Smooth muscle cell (in vitro differentiated cells): ENCODE data around the gene TSKS. TPM values are rescaled to one million over a fixed set of nuclear protein-coding genes. Genes with fewer than 3 reads are reported as not detected.

ENCODE experiments used
- DNase-seq: peaks from one replicate; lab custom pipeline; 2025; ENCODE audit not compliant: unreplicated experiment; lab: John Stamatoyannopoulos, UW
- H2AFZ ChIP-seq: fragments of 200-600 bp; sonication (generic); 2 replicates; pipeline ENCODE4 v1.6.0; 2016; ENCODE audit warnings: antibody characterized with exemption, low read depth, mild to moderate bottlenecking
- H3F3A ChIP-seq: fragments of 200-600 bp; sonication (generic); 2 replicates; pipeline ENCODE4 v1.6.0; 2017; ENCODE audit warnings: antibody characterized with exemption, low read depth
- H3K27ac ChIP-seq: fragments of 200-600 bp; sonication (generic); 2 replicates; pipeline ENCODE4 v1.5.1; 2016; ENCODE audit warnings: low read depth, mild to moderate bottlenecking
- H3K27me3 ChIP-seq: fragments of 200-600 bp; sonication (generic); 2 replicates; pipeline ENCODE4 v1.6.1; 2016; ENCODE audit warnings: low read depth, mild to moderate bottlenecking
- H3K36me3 ChIP-seq: fragments of 200-600 bp; sonication (generic); 2 replicates; pipeline ENCODE4 v1.5.1; 2016; ENCODE audit warnings: low read depth
- H3K4me1 ChIP-seq: fragments of 200-600 bp; sonication (generic); 2 replicates; pipeline ENCODE4 v1.5.1; 2016; ENCODE audit warnings: low read depth
- H3K4me2 ChIP-seq: fragments of 200-600 bp; sonication (generic); 2 replicates; pipeline ENCODE4 v1.6.0; 2016; ENCODE audit warnings: mild to moderate bottlenecking
- H3K4me3 ChIP-seq: fragments of 200-600 bp; sonication (generic); 2 replicates; pipeline ENCODE4 v1.5.1; 2016; ENCODE audit warnings: mild to moderate bottlenecking
- H3K79me2 ChIP-seq: fragments of 200-600 bp; sonication (generic); 2 replicates; pipeline ENCODE4 v1.6.0; 2016; ENCODE audit warnings: low read depth, mild to moderate bottlenecking
- H3K9ac ChIP-seq: fragments of 200-600 bp; sonication (generic); 2 replicates; pipeline ENCODE4 v1.6.0; 2016; ENCODE audit warnings: low read depth
- H3K9me3 ChIP-seq: fragments of 200-600 bp; sonication (generic); replicated peaks from 2 replicates; pipeline ENCODE4 v1.5.1; 2016; ENCODE audit warnings: low read depth
- H4K20me1 ChIP-seq: fragments of 200-600 bp; sonication (generic); 2 replicates; pipeline ENCODE4 v1.6.0; 2016; ENCODE audit warnings: low read depth
- WGBS: methylation state at CpG from one replicate; pipeline ENCODE4 v1.1.7; 2016; ENCODE audit warnings: low lambda C conversion rate; 5-methylcytosine and 5-hydroxymethylcytosine counted together
- polyA plus RNA-seq: library from polyadenylated mRNA; unstranded; fragments of >200 nt; fragmentation: Nextera tagmentation; extraction: Ambion mirVana; gene quantifications from 2 replicates; pipeline ENCODE4 v1.2.1, GENCODE V29; 2016
- total RNA-seq: library from RNA; depleted of rRNA; stranded (reverse); fragments of >200 nt; gene quantifications from 2 replicates; pipeline ENCODE4 v1.2.3, GENCODE V29; 2014
- TF ChIP-seq, protein P1 (sequence below): fragments of 200-600 bp; sonication (generic); IDR thresholded peaks from 2 replicates; pipeline ENCODE4 v1.5.1; 2017; ENCODE audit warnings: borderline replicate concordance, mild to moderate bottlenecking, antibody characterized with exemption; ENCODE audit not compliant: insufficient read depth, poor library complexity, severe bottlenecking

Gene TSKS
- total and polyA plus RNA-seq, 2 experiments from 2014 or later: not detected

DNA sequence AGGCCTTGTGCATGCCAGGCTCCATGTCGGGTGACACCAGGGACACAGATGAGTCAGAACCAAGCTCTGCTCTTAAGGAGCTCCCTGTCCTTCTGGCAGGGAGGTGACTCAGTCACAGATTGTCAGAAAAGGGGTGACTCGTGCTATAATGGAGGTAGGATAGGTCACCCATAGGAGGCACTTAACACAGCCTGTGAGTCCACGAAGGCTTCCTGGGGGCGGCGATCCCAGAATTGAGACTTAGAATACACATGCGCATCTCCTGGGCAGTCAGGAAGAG is 30.4 kb upstream of the TSKS start:
- no peak overlapping the region for H2AFZ ChIP-seq
- H3K9me3 ChIP-seq: no peaks in the 10 kb centered on the region
- H3K79me2 ChIP-seq: peaks cover 3% of the 10 kb centered on the region
- peak overlapping the region; percentile 26 for H3K27ac ChIP-seq
- H3K9ac ChIP-seq: no peak overlapping the region
- H4K20me1 ChIP-seq: peaks cover 21% of the 10 kb centered on the region
- no peak overlapping the region for H3K4me3 ChIP-seq
- H3K4me2 ChIP-seq: no peak overlapping the region
- DNase-seq: no peak
- H3K36me3 ChIP-seq: no peaks in the 10 kb centered on the region
- no peaks in the 10 kb centered on the region for H3F3A ChIP-seq
- 69% methylated on average over 6 of the region's 6 CpGs for WGBS
- TF ChIP-seq, protein P1, sequence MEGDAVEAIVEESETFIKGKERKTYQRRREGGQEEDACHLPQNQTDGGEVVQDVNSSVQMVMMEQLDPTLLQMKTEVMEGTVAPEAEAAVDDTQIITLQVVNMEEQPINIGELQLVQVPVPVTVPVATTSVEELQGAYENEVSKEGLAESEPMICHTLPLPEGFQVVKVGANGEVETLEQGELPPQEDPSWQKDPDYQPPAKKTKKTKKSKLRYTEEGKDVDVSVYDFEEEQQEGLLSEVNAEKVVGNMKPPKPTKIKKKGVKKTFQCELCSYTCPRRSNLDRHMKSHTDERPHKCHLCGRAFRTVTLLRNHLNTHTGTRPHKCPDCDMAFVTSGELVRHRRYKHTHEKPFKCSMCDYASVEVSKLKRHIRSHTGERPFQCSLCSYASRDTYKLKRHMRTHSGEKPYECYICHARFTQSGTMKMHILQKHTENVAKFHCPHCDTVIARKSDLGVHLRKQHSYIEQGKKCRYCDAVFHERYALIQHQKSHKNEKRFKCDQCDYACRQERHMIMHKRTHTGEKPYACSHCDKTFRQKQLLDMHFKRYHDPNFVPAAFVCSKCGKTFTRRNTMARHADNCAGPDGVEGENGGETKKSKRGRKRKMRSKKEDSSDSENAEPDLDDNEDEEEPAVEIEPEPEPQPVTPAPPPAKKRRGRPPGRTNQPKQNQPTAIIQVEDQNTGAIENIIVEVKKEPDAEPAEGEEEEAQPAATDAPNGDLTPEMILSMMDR: no peak
- H3K4me1 ChIP-seq: no peaks in the 10 kb centered on the region
- no peaks in the 10 kb centered on the region for H3K27me3 ChIP-seq

DNA sequence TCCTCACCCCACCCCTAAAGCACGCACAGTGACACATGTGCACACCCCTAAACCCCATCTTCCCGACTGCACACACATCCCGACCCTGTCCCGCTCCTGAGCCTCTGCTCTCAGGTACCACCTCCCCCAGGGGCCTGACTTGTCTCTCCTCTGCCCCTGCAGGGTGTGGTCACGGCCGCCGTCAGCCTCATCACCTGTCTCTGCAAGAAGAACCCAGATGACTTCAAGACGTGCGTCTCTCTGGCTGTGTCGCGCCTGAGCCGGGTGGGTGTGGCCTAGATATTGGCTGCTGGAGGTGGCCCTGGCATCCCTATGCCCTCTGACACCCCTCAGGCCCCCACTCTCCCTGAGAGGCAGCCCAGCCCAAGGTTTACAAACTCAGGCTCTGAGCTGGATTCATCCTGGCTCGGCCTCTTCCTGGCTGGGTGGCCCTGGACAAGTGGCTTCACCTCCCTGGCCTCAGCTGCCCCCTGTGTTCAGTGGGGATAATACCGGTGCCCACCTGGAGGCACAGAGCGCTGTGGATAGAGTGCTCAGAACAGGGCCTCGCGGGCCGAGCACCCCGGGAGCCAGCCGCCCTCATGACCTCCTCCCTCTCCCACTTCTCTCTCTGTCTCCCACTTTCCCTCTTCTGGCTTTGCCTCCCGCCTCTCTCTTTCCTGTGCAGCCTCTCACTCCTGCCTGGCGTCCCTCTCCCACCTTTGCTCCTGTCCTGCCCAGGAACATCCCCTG is 29.9 kb upstream of the TSKS start:
- TF ChIP-seq, protein P1: no peak
- no peaks in the 10 kb centered on the region for H3K27me3 ChIP-seq
- no peak for DNase-seq
- no peak overlapping the region for H3K4me2 ChIP-seq
- H3K9me3 ChIP-seq: no peaks in the 10 kb centered on the region
- no peak overlapping the region for H3K9ac ChIP-seq
- H2AFZ ChIP-seq: no peak overlapping the region
- no peak overlapping the region for H3K4me3 ChIP-seq
- no peaks in the 10 kb centered on the region for H3K4me1 ChIP-seq
- peaks cover 3% of the 10 kb centered on the region for H3K79me2 ChIP-seq
- no peaks in the 10 kb centered on the region for H3K36me3 ChIP-seq
- WGBS: 89% methylated on average over 22 of the region's 22 CpGs
- no peaks in the 10 kb centered on the region for H3F3A ChIP-seq
- H4K20me1 ChIP-seq: peaks cover 26% of the 10 kb centered on the region
- peak overlapping the region; percentile 26 for H3K27ac ChIP-seq

DNA sequence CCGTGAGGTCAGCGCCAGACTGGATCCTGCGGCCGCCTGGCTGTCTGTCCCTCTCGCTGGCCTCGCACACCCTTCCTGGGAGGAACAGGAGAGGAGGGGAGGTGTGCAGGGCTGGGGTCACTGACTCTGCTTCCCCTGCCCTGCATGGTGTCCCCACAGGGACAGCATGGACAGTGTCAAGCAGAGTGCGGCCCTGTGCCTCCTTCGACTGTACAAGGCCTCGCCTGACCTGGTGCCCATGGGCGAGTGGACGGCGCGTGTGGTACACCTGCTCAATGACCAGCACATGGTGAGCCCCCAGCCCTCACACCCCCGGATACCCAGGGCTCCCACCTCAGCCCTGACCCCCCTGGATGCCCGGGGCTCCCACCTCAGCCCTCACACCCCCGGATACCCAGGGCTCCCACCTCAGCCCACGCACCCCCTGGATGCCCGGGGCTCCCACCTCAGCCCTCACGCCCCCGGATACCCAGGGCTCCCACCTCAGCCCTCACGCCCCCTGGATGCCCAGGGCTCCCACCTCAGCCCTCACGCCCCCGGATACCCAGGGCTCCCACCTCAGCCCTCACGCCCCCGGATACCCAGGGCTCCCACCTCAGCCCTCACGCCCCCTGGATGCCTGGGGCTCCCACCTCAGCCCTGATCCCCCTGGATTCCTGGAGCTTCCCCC is 28.8 kb upstream of the TSKS start:
- DNase-seq: no peak
- Histone ChIP-seq H3K27me3 (no peaks in the 10 kb centered on the region), H3K4me2 (no peak overlapping the region), H4K20me1 (peaks cover 35% of the 10 kb centered on the region), H2AFZ (no peak overlapping the region), H3K79me2 (peaks cover 3% of the 10 kb centered on the region), H3K4me1 (no peaks in the 10 kb centered on the region), H3K9ac (no peak overlapping the region), H3K36me3 (no peaks in the 10 kb centered on the region), H3K9me3 (no peaks in the 10 kb centered on the region), H3K4me3 (no peak overlapping the region), H3K27ac (no peak overlapping the region), H3F3A (peaks cover 2% of the 10 kb centered on the region)
- 96% methylated on average over 18 of the region's 26 CpGs for WGBS
- TF ChIP-seq, protein P1: no peak
